NT2/D1 (cell line): Measurements from ENCODE around the gene DOLPP1.

Source experiments
- SUZ12 ChIP-seq: IDR thresholded peaks from 2 replicates; pipeline ENCODE4 v1.6.1; 2011; ENCODE audit not compliant: insufficient read length, insufficient read depth; ENCODE audit errors: extremely low read depth
- YY1 ChIP-seq: IDR thresholded peaks from 2 replicates; pipeline ENCODE4 v1.6.1; 2011; ENCODE audit not compliant: insufficient read length, insufficient read depth
- ZNF274 ChIP-seq: IDR thresholded peaks from 2 replicates; pipeline ENCODE4 v1.6.1; 2011; ENCODE audit warnings: mild to moderate bottlenecking, low read depth, low read length

DNA sequence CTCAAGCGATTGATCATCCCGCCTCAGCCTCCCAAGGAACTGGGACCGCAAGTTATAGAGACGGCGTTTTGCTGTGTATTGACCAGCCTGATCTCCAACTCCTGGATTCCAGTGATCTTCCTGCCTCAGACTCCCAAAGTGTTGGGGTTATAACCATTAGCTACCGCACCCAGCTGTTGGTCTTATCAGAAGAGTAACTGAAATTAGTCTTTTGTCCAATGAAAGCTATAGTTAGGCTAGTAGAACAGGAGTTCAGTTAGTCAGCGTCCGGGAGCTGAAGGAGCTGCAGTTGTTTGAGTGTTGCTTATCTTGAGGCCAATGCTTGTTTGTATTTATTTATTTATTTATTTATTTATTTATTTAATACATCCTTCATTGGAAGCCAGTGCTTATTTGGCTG lies 47.7 kb upstream of the DOLPP1 start:
- TF ChIP-seq ZNF274 = no peak
- no peak for TF ChIP-seq SUZ12
- TF ChIP-seq YY1 = no peak
